Measurements from ENCODE around the gene FCRL3. TPM values are rescaled to one million over a fixed set of nuclear protein-coding genes. Genes with fewer than 3 reads are reported as not detected.

Gene FCRL3
- total and polyA plus RNA-seq, 5 donors from 2014 or later, result 24.8 to 69.9 (median 55.8) TPM

DNA sequence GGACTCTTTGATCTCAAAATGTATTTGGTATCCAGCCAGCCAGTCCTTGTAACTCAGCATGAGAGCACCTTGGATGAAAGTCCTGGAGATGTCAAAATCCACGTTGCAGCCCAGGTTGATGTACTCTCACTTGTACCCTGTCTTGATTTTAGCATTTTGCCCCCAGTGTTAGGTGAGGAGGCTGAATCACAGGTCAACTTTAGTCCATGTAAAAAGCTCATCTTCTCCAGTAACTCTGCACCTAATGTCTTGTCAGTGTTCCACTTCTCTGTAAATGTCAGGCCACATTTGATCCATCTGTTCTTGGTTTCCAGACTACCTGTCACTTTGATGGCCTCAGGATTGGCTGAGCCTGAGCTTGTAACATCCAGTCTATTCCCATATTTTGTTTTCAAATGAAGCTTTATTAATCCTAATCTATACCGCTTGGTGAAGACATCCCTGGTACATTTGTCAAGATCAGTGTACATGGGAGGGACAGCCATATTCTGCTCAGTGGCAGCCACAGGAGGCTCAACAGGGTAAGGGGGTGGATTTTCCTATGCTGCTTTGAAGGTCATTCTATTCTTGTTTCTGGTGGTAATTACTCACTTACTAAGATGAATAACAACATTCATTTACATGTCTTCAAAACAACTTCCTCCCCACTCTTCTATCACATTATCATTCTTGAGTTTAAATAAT is 24.1 kb upstream of the FCRL3 start:
- Mint-ChIP-seq H3K9me3 (peaks cover 0 to 23% (median 10%) of the 10 kb centered on the region in 7 donors), H3K27ac (peak overlapping the region; percentile 50 to 86 (median 81)), H3K4me3 (peak overlapping the region; percentile 34 to 80 (median 64)), H3K27me3 (no peaks in the 10 kb centered on the region), H3K4me1 (peaks cover 13 to 54% (median 41%) of the 10 kb centered on the region in 4 donors), H3K36me3 (no peaks in the 10 kb centered on the region)
- ATAC-seq (ENCODE audit: low read depth in 2 of 2) (peak; percentile 35 to 44), DNase-seq (no peak)
- H3K27ac ChIP-seq (ENCODE audit: insufficient read depth, low read length, poor library complexity, severe bottlenecking), result peak overlapping the region; percentile 64
- no peaks in the 10 kb centered on the region for H3K27me3 ChIP-seq (ENCODE audit: control insufficient read depth, insufficient read depth, low read length)
- no peaks in the 10 kb centered on the region for H3K36me3 ChIP-seq (ENCODE audit: control insufficient read depth, insufficient read depth, low read length)
- H3K4me1 ChIP-seq (ENCODE audit: control insufficient read depth, insufficient read depth, low read length, poor library complexity, severe bottlenecking), result peaks cover 32% of the 10 kb centered on the region
- peak overlapping the region; percentile 71 for H3K4me3 ChIP-seq (ENCODE audit: low read depth, low read length)
- peaks cover 7 to 13% of the 10 kb centered on the region in 2 experiments for H3K9me3 ChIP-seq (ENCODE audit: control insufficient read depth in 2 of 2, low read length in 2 of 2)

DNA sequence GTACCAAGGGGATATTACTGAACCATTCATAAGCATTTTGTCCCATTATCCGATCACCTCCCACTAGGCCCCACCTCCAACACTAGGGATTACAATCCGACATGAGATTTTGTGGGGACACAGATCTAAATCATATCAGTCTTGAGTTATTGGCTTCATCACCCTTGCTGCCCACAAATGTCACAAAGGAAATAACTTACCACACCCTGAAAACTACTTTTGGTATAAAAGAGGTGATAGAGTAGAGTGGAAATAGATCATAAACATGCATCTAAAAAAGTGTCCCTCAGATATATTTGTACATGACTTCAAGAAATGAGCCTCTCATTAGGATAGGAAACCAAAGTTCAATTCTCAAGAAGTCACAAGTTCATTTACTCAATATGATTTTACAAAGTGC is 22.6 kb upstream of the FCRL3 start:
- peaks cover 0 to 23% (median 10%) of the 10 kb centered on the region in 7 donors for H3K9me3 Mint-ChIP-seq
- no peaks in the 10 kb centered on the region for H3K36me3 ChIP-seq (ENCODE audit: control insufficient read depth, insufficient read depth, low read length)
- DNase-seq (peak in 1 of 3 donors; percentile 30), ATAC-seq (ENCODE audit: low read depth in 2 of 2) (peak; percentile 26 to 40)
- H3K27ac ChIP-seq (ENCODE audit: insufficient read depth, low read length, poor library complexity, severe bottlenecking), result peak overlapping the region; percentile 47
- H3K9me3 ChIP-seq (ENCODE audit: control insufficient read depth in 2 of 2, low read length in 2 of 2), result peaks cover 7 to 13% of the 10 kb centered on the region in 2 experiments
- peaks cover 32% of the 10 kb centered on the region for H3K4me1 ChIP-seq (ENCODE audit: control insufficient read depth, insufficient read depth, low read length, poor library complexity, severe bottlenecking)
- H3K27me3 Mint-ChIP-seq, result no peaks in the 10 kb centered on the region
- H3K4me3 ChIP-seq (ENCODE audit: low read depth, low read length), result peak overlapping the region; percentile 56
- no peaks in the 10 kb centered on the region for H3K27me3 ChIP-seq (ENCODE audit: control insufficient read depth, insufficient read depth, low read length)
- peak overlapping the region; percentile 38 to 93 (median 82) for H3K27ac Mint-ChIP-seq
- no peaks in the 10 kb centered on the region for H3K36me3 Mint-ChIP-seq
- H3K4me3 Mint-ChIP-seq, result peak overlapping the region; percentile 3 to 34 (median 17)
- peaks cover 13 to 52% (median 41%) of the 10 kb centered on the region in 4 donors for H3K4me1 Mint-ChIP-seq

- Histone ChIP-seq H3K4me1 (ENCODE audit: control insufficient read depth, insufficient read depth, low read length, poor library complexity, severe bottlenecking) (peaks cover 32% of the 10 kb centered on the region), H3K27ac (ENCODE audit: insufficient read depth, low read length, poor library complexity, severe bottlenecking) (no peak overlapping the region), H3K36me3 (ENCODE audit: control insufficient read depth, insufficient read depth, low read length) (no peaks in the 10 kb centered on the region), H3K4me3 (ENCODE audit: low read depth, low read length) (no peak overlapping the region), H3K9me3 (ENCODE audit: control insufficient read depth in 2 of 2, low read length in 2 of 2) (peaks cover 7 to 13% of the 10 kb centered on the region in 2 experiments), H3K27me3 (ENCODE audit: control insufficient read depth, insufficient read depth, low read length) (no peaks in the 10 kb centered on the region)
- H3K9me3 Mint-ChIP-seq, result peaks cover 0 to 23% (median 10%) of the 10 kb centered on the region in 7 donors
- H3K27me3 Mint-ChIP-seq, result no peaks in the 10 kb centered on the region
- no peak overlapping the region for H3K4me3 Mint-ChIP-seq
- DNase-seq (no peak), ATAC-seq (ENCODE audit: low read depth in 2 of 2) (no peak)
- peak overlapping the region in 1 of 3 donors; percentile 38 for H3K27ac Mint-ChIP-seq
- no peaks in the 10 kb centered on the region for H3K36me3 Mint-ChIP-seq
- H3K4me1 Mint-ChIP-seq, result peaks cover 7 to 45% (median 36%) of the 10 kb centered on the region in 4 donors
Measured at GRCh38 chr1:157721985-157722384, 21.4 kb upstream of the FCRL3 start.

DNA sequence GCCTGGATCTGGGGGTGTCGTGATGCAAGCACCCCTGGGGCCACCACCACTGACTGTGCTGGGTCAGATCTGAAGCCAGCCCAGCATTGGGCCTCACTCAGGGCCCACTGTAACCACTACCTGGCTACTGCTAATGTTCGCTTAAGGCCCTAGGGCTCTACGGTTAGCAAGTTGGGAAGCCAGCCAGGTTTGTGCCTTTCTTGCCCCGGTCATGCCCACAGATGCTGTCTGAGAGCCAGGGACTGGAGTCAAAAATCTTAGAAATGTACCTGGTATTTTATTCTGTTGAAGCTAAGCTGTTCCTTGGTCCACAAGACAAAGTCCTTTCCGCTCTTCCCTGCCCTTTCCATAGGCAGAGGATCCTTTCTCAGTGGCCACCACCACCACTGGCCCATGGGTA is 15.2 kb upstream of the FCRL3 start:
- ATAC-seq (ENCODE audit: low read depth in 2 of 2) (no peak), DNase-seq (no peak)
- Mint-ChIP-seq H3K9me3 (peaks cover 0 to 5% (median 0%) of the 10 kb centered on the region in 7 donors), H3K4me3 (no peak overlapping the region), H3K36me3 (no peaks in the 10 kb centered on the region), H3K27ac (no peak overlapping the region), H3K4me1 (peaks cover 2 to 16% (median 7%) of the 10 kb centered on the region in 4 donors), H3K27me3 (no peaks in the 10 kb centered on the region)
- Histone ChIP-seq H3K36me3 (ENCODE audit: control insufficient read depth, insufficient read depth, low read length) (no peaks in the 10 kb centered on the region), H3K27ac (ENCODE audit: insufficient read depth, low read length, poor library complexity, severe bottlenecking) (no peak overlapping the region), H3K27me3 (ENCODE audit: control insufficient read depth, insufficient read depth, low read length) (no peaks in the 10 kb centered on the region), H3K9me3 (ENCODE audit: control insufficient read depth in 2 of 2, low read length in 2 of 2) (no peaks in the 10 kb centered on the region), H3K4me3 (ENCODE audit: low read depth, low read length) (no peak overlapping the region), H3K4me1 (ENCODE audit: control insufficient read depth, insufficient read depth, low read length, poor library complexity, severe bottlenecking) (no peaks in the 10 kb centered on the region)

GRCh38 chr1:157711802-157712201 is 11.2 kb upstream of the FCRL3 start:
- Mint-ChIP-seq H3K4me3 (no peak overlapping the region), H3K9me3 (peaks cover 0 to 5% (median 0%) of the 10 kb centered on the region in 7 donors), H3K27ac (peak overlapping the region in 1 of 3 donors; percentile 1), H3K4me1 (peaks cover 15 to 40% (median 16%) of the 10 kb centered on the region in 4 donors), H3K36me3 (no peaks in the 10 kb centered on the region), H3K27me3 (no peaks in the 10 kb centered on the region)
- H3K4me3 ChIP-seq (ENCODE audit: low read depth, low read length), result no peak overlapping the region
- no peaks in the 10 kb centered on the region for H3K27me3 ChIP-seq (ENCODE audit: control insufficient read depth, insufficient read depth, low read length)
- H3K4me1 ChIP-seq (ENCODE audit: control insufficient read depth, insufficient read depth, low read length, poor library complexity, severe bottlenecking), result peaks cover 8% of the 10 kb centered on the region
- ATAC-seq (ENCODE audit: low read depth in 2 of 2) (no peak), DNase-seq (no peak)
- no peaks in the 10 kb centered on the region for H3K36me3 ChIP-seq (ENCODE audit: control insufficient read depth, insufficient read depth, low read length)
- H3K9me3 ChIP-seq (ENCODE audit: control insufficient read depth in 2 of 2, low read length in 2 of 2), result no peaks in the 10 kb centered on the region
- no peak overlapping the region for H3K27ac ChIP-seq (ENCODE audit: insufficient read depth, low read length, poor library complexity, severe bottlenecking)

GRCh38 chr1:157704878-157705277 is 4.3 kb upstream of the FCRL3 start:
- peak overlapping the region in 1 of 4 donors; percentile 42 for H3K4me3 Mint-ChIP-seq
- H3K36me3 Mint-ChIP-seq, result no peaks in the 10 kb centered on the region
- no peak for ATAC-seq (ENCODE audit: low read depth in 2 of 2)
- no peaks in the 10 kb centered on the region for H3K27me3 Mint-ChIP-seq
- peaks cover 24 to 84% (median 34%) of the 10 kb centered on the region in 4 donors for H3K4me1 Mint-ChIP-seq
- H3K27ac ChIP-seq (ENCODE audit: insufficient read depth, low read length, poor library complexity, severe bottlenecking), result peak overlapping the region; percentile 25
- H3K27me3 ChIP-seq (ENCODE audit: control insufficient read depth, insufficient read depth, low read length), result no peaks in the 10 kb centered on the region
- H3K4me3 ChIP-seq (ENCODE audit: low read depth, low read length), result no peak overlapping the region
- H3K9me3 Mint-ChIP-seq, result peaks cover 0 to 5% (median 2%) of the 10 kb centered on the region in 7 donors
- no peaks in the 10 kb centered on the region for H3K36me3 ChIP-seq (ENCODE audit: control insufficient read depth, insufficient read depth, low read length)
- no peak for DNase-seq
- no peaks in the 10 kb centered on the region for H3K9me3 ChIP-seq (ENCODE audit: control insufficient read depth in 2 of 2, low read length in 2 of 2)
- H3K27ac Mint-ChIP-seq, result peak overlapping the region in 2 of 3 donors; percentile 30 to 70
- peaks cover 41% of the 10 kb centered on the region for H3K4me1 ChIP-seq (ENCODE audit: control insufficient read depth, insufficient read depth, low read length, poor library complexity, severe bottlenecking)

DNA sequence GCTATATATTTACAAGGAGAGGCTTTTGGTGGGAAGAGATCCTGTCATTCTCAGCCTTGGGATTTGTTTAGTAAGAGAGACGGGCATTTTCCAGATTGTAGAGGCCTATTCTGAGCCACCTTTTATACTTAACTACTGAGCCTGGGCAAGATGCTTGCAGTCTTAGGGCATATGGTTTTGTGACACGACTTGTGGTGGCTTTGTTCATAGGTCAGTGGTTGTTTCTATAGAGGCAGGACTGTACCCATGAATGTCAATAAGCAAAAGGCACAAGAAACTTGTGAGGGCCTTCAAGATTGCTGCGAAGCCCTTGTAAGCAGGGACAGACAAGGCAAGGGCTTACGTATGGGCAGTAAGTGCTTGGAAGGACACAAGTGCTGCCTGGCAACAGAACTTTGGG is 3.4 kb upstream of the FCRL3 start:
- H3K36me3 Mint-ChIP-seq, result no peaks in the 10 kb centered on the region
- DNase-seq (no peak), ATAC-seq (ENCODE audit: low read depth in 2 of 2) (no peak)
- Histone ChIP-seq H3K27me3 (ENCODE audit: control insufficient read depth, insufficient read depth, low read length) (no peaks in the 10 kb centered on the region), H3K9me3 (ENCODE audit: control insufficient read depth in 2 of 2, low read length in 2 of 2) (no peaks in the 10 kb centered on the region), H3K36me3 (ENCODE audit: control insufficient read depth, insufficient read depth, low read length) (no peaks in the 10 kb centered on the region), H3K27ac (ENCODE audit: insufficient read depth, low read length, poor library complexity, severe bottlenecking) (no peak overlapping the region), H3K4me3 (ENCODE audit: low read depth, low read length) (no peak overlapping the region), H3K4me1 (ENCODE audit: control insufficient read depth, insufficient read depth, low read length, poor library complexity, severe bottlenecking) (peaks cover 39% of the 10 kb centered on the region)
- no peaks in the 10 kb centered on the region for H3K27me3 Mint-ChIP-seq
- peak overlapping the region in 2 of 4 donors; percentile 5 to 17 for H3K4me3 Mint-ChIP-seq
- H3K4me1 Mint-ChIP-seq, result peaks cover 24 to 84% (median 33%) of the 10 kb centered on the region in 4 donors
- peak overlapping the region in 2 of 3 donors; percentile 9 to 72 for H3K27ac Mint-ChIP-seq
- peaks cover 0 to 5% (median 2%) of the 10 kb centered on the region in 7 donors for H3K9me3 Mint-ChIP-seq
